HEK293T (cell line): ENCODE data around the gene WDR19.

ENCODE experiments used
- ELF4 ChIP-seq: fragments of 450-650 bp; IDR thresholded peaks from 2 replicates; pipeline ENCODE4 v1.6.1; 2017; ENCODE audit warnings: antibody characterized with exemption
- FOXA1 ChIP-seq: fragments of 450-650 bp; IDR thresholded peaks from 2 replicates; pipeline ENCODE4 v1.6.1; 2016; ENCODE audit warnings: mild to moderate bottlenecking
- FOXM1 ChIP-seq: fragments of 450-650 bp; IDR thresholded peaks from 2 replicates; pipeline ENCODE4 v1.6.1; 2017; ENCODE audit warnings: mild to moderate bottlenecking, borderline replicate concordance
- HDGF ChIP-seq: fragments of 450-650 bp; IDR thresholded peaks from 2 replicates; pipeline ENCODE4 v1.6.1; 2017; ENCODE audit warnings: antibody characterized with exemption, borderline replicate concordance
- L3MBTL2 ChIP-seq: fragments of 450-650 bp; conservative IDR thresholded peaks from 2 replicates; pipeline ENCODE4 v1.6.1; 2016; ENCODE audit warnings: mild to moderate bottlenecking
- NFRKB ChIP-seq: fragments of 450-650 bp; IDR thresholded peaks from 2 replicates; pipeline ENCODE4 v1.6.1; 2016; ENCODE audit warnings: mild to moderate bottlenecking, moderate library complexity
- SP1 ChIP-seq: fragments of 450-650 bp; IDR thresholded peaks from 2 replicates; pipeline ENCODE4 v1.6.1; 2017

- TF ChIP-seq SP1 (no peak), FOXA1 (no peak), L3MBTL2 (no peak), HDGF (no peak), FOXM1 (no peak), ELF4 (no peak), NFRKB (no peak)
Observed at GRCh38 chr4:39285853-39286252, 103.5 kb downstream of the WDR19 start.
